Fibroblast of lung (primary cell): ENCODE measurements around the gene ZNF804A. TPM values are rescaled to one million over a fixed set of nuclear protein-coding genes. Genes with fewer than 3 reads are reported as not detected.

ENCODE experiments used
- DNase-seq, 2 donors: peaks; one replicate each; pipeline versions ENCODE4 v3.0.0 to v3.0.0-alpha.2; 2010; ENCODE audit warnings: low read depth in 2 of 2
- H2AFZ ChIP-seq: 2 replicates; pipeline ENCODE4 v1.5.1; 2012; ENCODE audit warnings: low read length, control low read depth, inconsistent platforms
- H3K27ac ChIP-seq: 2 replicates; pipeline ENCODE4 v1.5.1; 2011; ENCODE audit warnings: low read length, control low read depth; ENCODE audit not compliant: insufficient read depth
- H3K27me3 ChIP-seq: 2 replicates; pipeline ENCODE4 v1.5.1; 2011; ENCODE audit warnings: mild to moderate bottlenecking, low read length; ENCODE audit not compliant: control insufficient read depth, insufficient read depth
- H3K36me3 ChIP-seq: 2 replicates; pipeline ENCODE4 v1.5.1; 2011; ENCODE audit warnings: low read length; ENCODE audit not compliant: control insufficient read depth, insufficient read depth
- H3K4me1 ChIP-seq: 2 replicates; pipeline ENCODE4 v1.5.1; 2011; ENCODE audit warnings: low read length; ENCODE audit not compliant: control insufficient read depth, insufficient read depth; ENCODE audit errors: extremely low read depth
- H3K4me2 ChIP-seq: 2 replicates; pipeline ENCODE4 v1.5.1; 2011; ENCODE audit warnings: low read length, control low read depth; ENCODE audit not compliant: insufficient read depth; ENCODE audit errors: extremely low read depth
- H3K4me3 ChIP-seq, 4 experiments: fragments of 200-600 bp in 1 of 4; sonication (generic) in 1 of 4; replicated peaks in 1 of 4; 2 replicates each; pipeline ENCODE4 v1.5.1; 2011 to 2016; ENCODE audit warnings: low read length in 4 of 4, low read depth in 3 of 4, mild to moderate bottlenecking in 3 of 4, control low read depth in 2 of 4, inconsistent platforms in 1 of 4, mixed read lengths in 1 of 4; ENCODE audit not compliant: insufficient read depth in 1 of 4; ENCODE audit errors: control extremely low read depth in 1 of 4
- H3K79me2 ChIP-seq: 2 replicates; pipeline ENCODE4 v1.5.1; 2012; ENCODE audit warnings: mild to moderate bottlenecking, low read length, inconsistent platforms; ENCODE audit not compliant: control insufficient read depth, insufficient read depth
- H3K9ac ChIP-seq: 2 replicates; pipeline ENCODE4 v1.5.1; 2011; ENCODE audit warnings: mild to moderate bottlenecking, low read length, control low read depth; ENCODE audit not compliant: insufficient read depth
- H3K9me3 ChIP-seq: 2 replicates; pipeline ENCODE4 v1.5.1; 2012; ENCODE audit warnings: low read depth, low read length; ENCODE audit not compliant: control insufficient read depth, insufficient read depth
- H4K20me1 ChIP-seq: 2 replicates; pipeline ENCODE4 v1.5.1; 2011; ENCODE audit warnings: low read length; ENCODE audit not compliant: control insufficient read depth, insufficient read depth; ENCODE audit errors: extremely low read depth
- CTCF ChIP-seq, 2 donors: IDR thresholded peaks in 1 of 2; conservative IDR thresholded peaks in 1 of 2; 1 replicate in 1 of 2; 2 replicates in 1 of 2; pipeline ENCODE4 v1.5.1; 2011 to 2012; ENCODE audit warnings: low read length in 2 of 2, control low read depth in 1 of 2, inconsistent platforms in 1 of 2, low read depth in 1 of 2, mild to moderate bottlenecking in 1 of 2
- EZH2 ChIP-seq: IDR thresholded peaks from 2 replicates; pipeline ENCODE4 v1.5.1; 2012; ENCODE audit warnings: low read length, control low read depth, mild to moderate bottlenecking; ENCODE audit errors: missing control alignments
- polyA plus RNA-seq, 2 donors: library from polyadenylated mRNA; depleted of rRNA in 1 of 2; stranded (reverse) in 1 of 2; unstranded in 1 of 2; fragments of >200 nt; gene quantifications; 2 replicates each; pipeline ENCODE4 v1.2.1, GENCODE V29; 2011 to 2012; ENCODE audit warnings: missing spikeins in 1 of 2
- total RNA-seq: library from RNA; depleted of rRNA; stranded (reverse); fragments of >200 nt; gene quantifications from 2 replicates; pipeline ENCODE4 v1.2.1, GENCODE V29; 2014

Gene ZNF804A
- total and polyA plus RNA-seq, 2 donors (not counting 1 experiment from before 2014, with no cell fraction given), result 3.0 to 6.9 TPM

DNA sequence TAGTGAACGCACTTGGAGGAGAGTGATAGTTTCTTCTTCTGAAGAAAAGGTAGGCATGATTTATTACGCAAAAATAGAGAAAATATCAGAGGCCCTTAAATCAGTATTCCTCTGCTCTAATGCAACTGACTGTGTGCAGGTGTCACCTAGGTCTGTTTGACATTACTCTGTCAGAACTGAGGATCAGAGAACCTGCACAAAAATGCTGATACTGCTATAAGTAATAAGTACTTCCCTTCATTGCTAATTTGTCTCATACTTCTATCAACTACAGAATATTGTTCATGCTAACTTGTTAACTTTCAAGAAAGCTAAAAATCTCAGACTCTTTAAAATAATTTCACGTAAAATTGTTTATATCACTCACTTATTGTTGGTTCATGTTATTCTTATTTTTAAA lies 358.5 kb downstream of the ZNF804A start:
- Histone ChIP-seq H3K4me1 (no peaks in the 10 kb centered on the region), H3K36me3 (no peaks in the 10 kb centered on the region), H3K27ac (no peak overlapping the region), H3K27me3 (no peaks in the 10 kb centered on the region), H4K20me1 (no peaks in the 10 kb centered on the region), H3K4me2 (no peak overlapping the region), H3K9me3 (no peaks in the 10 kb centered on the region), H3K79me2 (no peaks in the 10 kb centered on the region), H3K4me3 (no peak overlapping the region), H2AFZ (no peak overlapping the region), H3K9ac (no peak overlapping the region)
- TF ChIP-seq EZH2 (no peak), CTCF (conservative IDR thresholded peaks at IDR 0.05 in 1 of 2, IDR thresholded peaks at IDR 0.05 in 1 of 2; ENCODE audit: low read depth in 1 of 2, low read length in 2 of 2) (no peak)
- DNase-seq, result no peak

GRCh38 chr2:184971546-184972068 lies 373.3 kb downstream of the ZNF804A start:
- Histone ChIP-seq H3K4me2 (no peak overlapping the region), H4K20me1 (no peaks in the 10 kb centered on the region), H3K9me3 (no peaks in the 10 kb centered on the region), H3K27ac (no peak overlapping the region), H3K36me3 (no peaks in the 10 kb centered on the region), H3K4me1 (no peaks in the 10 kb centered on the region), H2AFZ (no peak overlapping the region), H3K79me2 (no peaks in the 10 kb centered on the region), H3K9ac (no peak overlapping the region), H3K27me3 (no peaks in the 10 kb centered on the region), H3K4me3 (no peak overlapping the region)
- DNase-seq, result no peak
- TF ChIP-seq EZH2, result no peak
- TF ChIP-seq CTCF (conservative IDR thresholded peaks at IDR 0.05 in 1 of 2, IDR thresholded peaks at IDR 0.05 in 1 of 2; ENCODE audit: low read depth in 1 of 2, low read length in 2 of 2), result no peak
